ENCODE measurements around the gene PAXIP1.

GRCh38 chr7:154910125-154910524 is 92.8 kb downstream of the PAXIP1 start:
- TF ChIP-seq CTCF (IDR thresholded peaks at IDR 0.05) = no peak
- no peak for TF ChIP-seq POLR2A (IDR thresholded peaks at IDR 0.05)

Data from ovary (tissue), 3 donors.